SU-DHL-6 (cell line): ENCODE data around the gene PHLPP2.

Experiments
- H2AFZ ChIP-seq: fragments of 200-600 bp; sonication (generic); 2 replicates; pipeline ENCODE4 v1.6.1; 2014; ENCODE audit warnings: low read depth, mild to moderate bottlenecking, moderate library complexity, mixed read lengths, antibody characterized with exemption, low read length; ENCODE audit not compliant: severe bottlenecking
- H3F3A ChIP-seq: fragments of 200-600 bp; shearing (Covaris generic); 2 replicates; pipeline ENCODE4 v1.6.0; 2016; ENCODE audit warnings: antibody characterized with exemption, mild to moderate bottlenecking; ENCODE audit not compliant: insufficient read depth
- H3K27ac ChIP-seq: fragments of 200-600 bp; sonication (generic); 2 replicates; pipeline ENCODE4 v1.5.1; 2016; ENCODE audit warnings: low read depth, mild to moderate bottlenecking, low read length, moderate library complexity, mixed read lengths
- H3K27me3 ChIP-seq: fragments of 200-600 bp; sonication (generic), shearing (Covaris generic); 2 replicates; pipeline ENCODE4 v1.6.0; 2014; ENCODE audit warnings: mild to moderate bottlenecking, low read length
- H3K36me3 ChIP-seq: fragments of 200-600 bp; sonication (generic); 2 replicates; pipeline ENCODE4 v1.6.1; 2014; ENCODE audit warnings: mild to moderate bottlenecking, low read length, mixed read lengths
- H3K4me2 ChIP-seq: fragments of 300-600, 200-600 bp; shearing (Covaris generic), sonication (generic); 2 replicates; pipeline ENCODE4 v1.6.0; 2014; ENCODE audit warnings: low read length, low read depth, mild to moderate bottlenecking; ENCODE audit not compliant: poor library complexity, severe bottlenecking
- H3K4me3 ChIP-seq: fragments of 200-600 bp; sonication (generic); 2 replicates; pipeline ENCODE4 v1.5.1; 2014; ENCODE audit warnings: antibody characterized with exemption, low read length, mild to moderate bottlenecking, mixed read lengths; ENCODE audit not compliant: insufficient read depth, poor library complexity, severe bottlenecking
- H3K79me2 ChIP-seq: fragments of 200-600 bp; sonication (generic); 2 replicates; pipeline ENCODE4 v1.6.1; 2014; ENCODE audit warnings: mild to moderate bottlenecking, low read length, moderate library complexity; ENCODE audit not compliant: insufficient read depth
- H3K9ac ChIP-seq: fragments of 200-600 bp; sonication (generic); 2 replicates; pipeline ENCODE4 v1.7.0; 2014; ENCODE audit warnings: mild to moderate bottlenecking, low read length
- H3K9me2 ChIP-seq: fragments of 200-600 bp; sonication (generic); replicated peaks from 2 replicates; pipeline ENCODE4 v1.6.1; 2014; ENCODE audit warnings: low read length; ENCODE audit not compliant: insufficient read depth
- H3K9me3 ChIP-seq: fragments of 200-600 bp; sonication (generic); 2 replicates; pipeline ENCODE4 v1.6.1; 2014; ENCODE audit warnings: low read length, mixed read lengths; ENCODE audit not compliant: insufficient read depth
- H4K20me1 ChIP-seq: fragments of 200-600 bp; sonication (generic); 2 replicates; pipeline ENCODE4 v1.6.1; 2014; ENCODE audit warnings: low read depth, mild to moderate bottlenecking, antibody characterized with exemption, low read length, moderate library complexity, mixed read lengths
- CTCF ChIP-seq: fragments of 200-600 bp; sonication (generic); IDR thresholded peaks from one replicate; pipeline ENCODE4 v1.5.1; 2017; ENCODE audit warnings: antibody characterized with exemption, mild to moderate bottlenecking, low read length, moderate library complexity; ENCODE audit not compliant: insufficient read depth, poor library complexity, severe bottlenecking
- EZH2phosphoT487 ChIP-seq: fragments of 200-600 bp; sonication (generic), shearing (Covaris generic); conservative IDR thresholded peaks from 2 replicates; pipeline ENCODE4 v1.6.1; 2018; ENCODE audit warnings: mild to moderate bottlenecking, antibody characterized with exemption, low read length, moderate library complexity, mixed read lengths

The PHLPP2 gene

GRCh38 chr16:71726476-71727315 lies 2.2 kb upstream of the PHLPP2 start:
- H3K4me2 ChIP-seq: no peak overlapping the region

GRCh38 chr16:71723537-71724319 lies 773 bp downstream of the PHLPP2 start:
- peaks cover 10% of the 10 kb centered on the region for H3K79me2 ChIP-seq
- no peaks in the 10 kb centered on the region for H3K9me3 ChIP-seq
- H3F3A ChIP-seq: peaks cover 23% of the 10 kb centered on the region
- H3K9me2 ChIP-seq: no peaks in the 10 kb centered on the region
- peak overlapping the region; percentile 89 for H3K4me3 ChIP-seq
- no peaks in the 10 kb centered on the region; the same call in 1 of the 2 replicates for H4K20me1 ChIP-seq
- peak overlapping the region; percentile 63 for H3K9ac ChIP-seq
- peak overlapping the region; percentile 74 for H3K4me2 ChIP-seq
- TF ChIP-seq EZH2phosphoT487 (no peak), CTCF (no peak)
- no peaks in the 10 kb centered on the region for H3K36me3 ChIP-seq
- H2AFZ ChIP-seq: peak overlapping the region; percentile 57
- H3K27me3 ChIP-seq: no peaks in the 10 kb centered on the region
- peak overlapping the region; percentile 72 for H3K27ac ChIP-seq

More at GRCh38 chr16:71726476-71727315, 2.2 kb upstream of the PHLPP2 start:
- H3K79me2 ChIP-seq: peaks cover 7% of the 10 kb centered on the region; the same call in 1 of the 2 replicates
- peaks cover 23% of the 10 kb centered on the region for H3F3A ChIP-seq
- no peaks in the 10 kb centered on the region; the same call in 1 of the 2 replicates for H4K20me1 ChIP-seq
- no peak overlapping the region for H3K4me3 ChIP-seq
- no peaks in the 10 kb centered on the region for H3K27me3 ChIP-seq
- 0 out of 2 replicates have a peak overlapping the region, but pooled peaks have one; percentile 15 for H3K27ac ChIP-seq
- H2AFZ ChIP-seq: no peak overlapping the region
- H3K9me3 ChIP-seq: no peaks in the 10 kb centered on the region
- TF ChIP-seq CTCF: no peak
- no peak for TF ChIP-seq EZH2phosphoT487
- H3K9me2 ChIP-seq: no peaks in the 10 kb centered on the region
- H3K36me3 ChIP-seq: no peaks in the 10 kb centered on the region
- H3K9ac ChIP-seq: no peak overlapping the region

- Histone ChIP-seq H3K27ac (peak overlapping the region; percentile 72), H3K4me3 (peak overlapping the region; percentile 89), H3K9me2 (no peaks in the 10 kb centered on the region), H3K27me3 (no peaks in the 10 kb centered on the region), H3K79me2 (peaks cover 10% of the 10 kb centered on the region), H2AFZ (peak overlapping the region; percentile 90), H3K4me2 (peak overlapping the region; percentile 74), H4K20me1 (no peaks in the 10 kb centered on the region; the same call in 1 of the 2 replicates), H3K9me3 (no peaks in the 10 kb centered on the region), H3K9ac (peak overlapping the region; percentile 63), H3K36me3 (no peaks in the 10 kb centered on the region), H3F3A (peaks cover 23% of the 10 kb centered on the region)
- TF ChIP-seq CTCF: no peak
- TF ChIP-seq EZH2phosphoT487: no peak
These were observed 1.5 kb downstream of the PHLPP2 start for GRCh38 chr16:71722801-71723536.
